Activated CD8-positive, alpha-beta memory T cell treated with anti-CD3 and anti-CD28 coated beads, Interleukin-2, amount 10 ng/mL, durations not matched to agents 7 days and 5 days (primary cell): ENCODE data around the gene SYMPK. TPM values are rescaled to one million over a fixed set of nuclear protein-coding genes. Genes with fewer than 3 reads are reported as not detected.
A peak's percentile ranks its signal among the peaks of the same experiment; 100 is the strongest.

Experiments
- ATAC-seq: fragments of 150-1000 bp; cut with Tn5 transposase; one replicate; pipeline ENCODE4 v1.10.0; 2021; ENCODE audit warnings: moderate library complexity
- CTCF ChIA-PET: fragments of 350-600 bp; sonication (Branson Sonifier 250); formaldehyde crosslinking; loops from one replicate; lab custom pipeline; 2021; ENCODE audit warnings: antibody characterized with exemption; lab: Charles Lee
- DNase-seq: peaks from one replicate; pipeline ENCODE4 v3.0.0-alpha.2; 2020
- H3K27ac Mint-ChIP-seq: one replicate; pipeline ENCODE4 v1.8.0; 2021; ENCODE audit warnings: mild to moderate bottlenecking, mixed read lengths
- H3K27me3 Mint-ChIP-seq: one replicate; pipeline ENCODE4 v1.8.0; 2021; ENCODE audit warnings: mixed read lengths
- H3K36me3 Mint-ChIP-seq: one replicate; pipeline ENCODE4 v1.8.0; 2021; ENCODE audit warnings: mild to moderate bottlenecking, mixed read lengths
- H3K4me1 Mint-ChIP-seq: one replicate; pipeline ENCODE4 v1.8.0; 2021; ENCODE audit warnings: mixed read lengths
- H3K4me3 Mint-ChIP-seq: one replicate; pipeline ENCODE4 v1.8.0; 2021; ENCODE audit warnings: mild to moderate bottlenecking, moderate library complexity, mixed read lengths
- H3K9me3 Mint-ChIP-seq: one replicate; pipeline ENCODE4 v1.8.0; 2022; ENCODE audit warnings: low read depth, mixed read lengths
- total RNA-seq, 2 experiments: library from RNA; stranded (reverse); gene quantifications; one replicate each; pipeline ENCODE4 v1.2.3, GENCODE V29; 2021

SYMPK gene
- total RNA-seq, 2 experiments from 2014 or later, result 119 to 125 TPM

DNA sequence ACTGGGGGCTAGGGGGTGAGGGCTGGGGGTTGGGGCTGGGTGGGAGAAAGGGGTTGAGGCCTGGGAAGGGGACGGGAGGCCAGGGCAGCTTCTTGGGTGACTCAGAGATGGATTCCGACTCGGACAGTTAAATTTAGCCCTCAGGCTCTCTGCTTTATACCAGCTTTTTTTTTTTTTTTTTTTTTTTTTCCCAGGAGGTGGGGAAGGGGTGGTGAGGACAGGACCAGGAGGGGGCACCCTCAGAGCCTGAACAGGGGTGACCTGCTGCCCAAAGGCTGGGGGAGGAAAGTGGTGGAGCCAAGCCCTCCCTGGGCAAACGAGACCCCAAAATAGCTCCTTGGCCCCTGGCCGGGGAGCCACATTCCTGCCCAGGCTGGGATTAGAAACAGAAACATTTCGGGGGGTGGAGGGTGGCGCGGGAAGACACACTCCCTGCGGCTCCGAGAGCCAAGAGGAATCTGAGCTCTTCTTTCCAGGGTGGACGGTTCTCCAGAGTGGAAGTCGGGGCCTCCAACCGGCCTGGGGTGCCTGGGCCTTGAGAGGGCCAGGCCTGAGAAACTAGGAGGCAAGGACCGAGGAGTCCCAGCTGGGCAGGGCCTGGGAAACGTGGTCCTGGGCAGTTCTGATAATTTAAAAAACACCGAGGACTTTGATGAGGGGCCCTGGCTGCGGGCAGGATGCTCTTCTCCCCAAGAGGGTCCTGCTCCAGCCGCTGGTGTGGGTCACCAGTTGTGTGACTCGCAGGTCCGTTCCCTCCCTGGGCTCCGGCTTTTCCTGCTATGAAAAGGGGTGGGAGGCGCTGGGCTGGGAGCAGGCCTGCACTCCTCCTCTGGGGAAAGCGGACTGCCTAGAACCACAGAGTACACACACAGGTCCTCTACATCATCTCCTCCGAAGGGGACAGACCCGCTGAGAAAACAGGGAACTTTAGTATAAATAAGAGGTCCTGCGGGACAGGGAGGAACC, 79.8 kb downstream of the SYMPK start:
- no peaks in the 10 kb centered on the region for H3K9me3 Mint-ChIP-seq
- H3K4me3 Mint-ChIP-seq, result no peak overlapping the region
- H3K4me1 Mint-ChIP-seq, result peaks cover 13% of the 10 kb centered on the region
- peaks cover 14% of the 10 kb centered on the region for H3K36me3 Mint-ChIP-seq
- no peak overlapping the region for H3K27ac Mint-ChIP-seq
- CTCF ChIA-PET, result interaction anchor here (0.7 to 8.5 kb wide), 7 partner anchors 8 to 225 kb away, joined by 3 to 94 read pairs (median 3); partner anchors contain the start of gene SIX5
- ATAC-seq, result no peak
- no peak for DNase-seq
- H3K27me3 Mint-ChIP-seq, result peaks cover 10% of the 10 kb centered on the region

GRCh38 chr19:45782162-45782691, 80.7 kb downstream of the SYMPK start, which contains the start of gene DMPK:
TSS of gene DMPK (minus strand) at chr19:45782490. CDS start at chr19:45782352, 138 bp downstream.
- CTCF ChIA-PET, result interaction anchor here (0.7 to 8.5 kb wide), 7 partner anchors 9 to 224 kb away, joined by 3 to 94 read pairs (median 3); partner anchors contain the start of gene SIX5
- DNase-seq (no peak), ATAC-seq (no peak)
- no peaks in the 10 kb centered on the region for H3K9me3 Mint-ChIP-seq
- no peak within 1 kb of the TSS for H3K4me3 Mint-ChIP-seq
- H3K27me3 Mint-ChIP-seq, result peaks cover 10% of the 10 kb centered on the region
- peaks cover 13% of the 10 kb centered on the region for H3K4me1 Mint-ChIP-seq
- peaks cover 11% of the 10 kb centered on the region for H3K36me3 Mint-ChIP-seq
- no peak within 1 kb of the TSS for H3K27ac Mint-ChIP-seq

- ATAC-seq (no peak), DNase-seq (no peak)
- Mint-ChIP-seq H3K4me1 (peaks cover 13% of the 10 kb centered on the region), H3K4me3 (no peak overlapping the region), H3K27me3 (peaks cover 10% of the 10 kb centered on the region), H3K36me3 (peaks cover 6% of the 10 kb centered on the region), H3K27ac (no peak overlapping the region), H3K9me3 (no peaks in the 10 kb centered on the region)
- CTCF ChIA-PET, result interaction anchor here (1.2 to 8.5 kb wide), 4 partner anchors 10 to 36 kb away, joined by 3 to 94 read pairs (median 6); partner anchors contain the start of gene SIX5
These were observed 81.5 kb downstream of the SYMPK start for GRCh38 chr19:45781214-45782161.

DNA sequence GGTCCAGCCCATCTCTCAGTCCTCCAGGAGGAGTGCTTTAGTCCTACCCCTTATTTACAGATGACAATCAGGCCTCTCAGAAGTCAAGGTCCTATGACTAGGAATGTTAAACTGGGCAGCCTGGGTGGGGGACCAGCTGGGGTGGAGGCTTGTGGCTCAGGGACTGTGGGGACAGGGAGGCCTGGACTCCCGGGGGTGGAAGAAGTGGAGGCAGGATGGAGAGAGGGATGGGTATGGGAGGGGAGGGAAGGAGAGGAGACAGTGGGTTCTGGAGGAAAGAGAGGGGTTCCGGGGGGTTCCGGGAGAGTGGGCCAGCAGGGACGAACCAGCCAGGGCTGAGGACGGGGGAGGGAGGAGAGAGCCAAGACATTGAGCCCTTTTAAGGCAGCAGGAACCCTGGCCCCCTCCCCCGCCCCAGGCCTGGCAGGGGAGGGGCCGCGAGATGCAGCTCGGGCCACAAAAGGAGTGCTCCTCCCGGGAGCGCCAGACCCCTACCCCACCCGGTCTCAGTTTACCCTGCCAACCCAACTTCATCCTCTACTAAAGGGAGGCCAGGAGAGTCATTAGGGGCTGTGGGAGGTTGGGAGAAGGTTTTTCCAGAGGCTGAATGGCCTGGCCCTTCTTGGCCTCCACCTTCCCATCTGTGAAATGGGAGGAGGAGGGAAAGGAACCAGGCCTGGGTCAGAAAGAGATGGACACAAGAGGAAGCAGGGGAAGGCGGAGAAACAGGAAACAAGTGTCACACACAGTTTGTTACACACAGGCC, 82.3 kb downstream of the SYMPK start:
- peaks cover 10% of the 10 kb centered on the region for H3K27me3 Mint-ChIP-seq
- H3K9me3 Mint-ChIP-seq, result no peaks in the 10 kb centered on the region
- ATAC-seq (no peak), DNase-seq (no peak)
- H3K36me3 Mint-ChIP-seq, result peaks cover 2% of the 10 kb centered on the region
- no peak overlapping the region for H3K4me3 Mint-ChIP-seq
- no peak overlapping the region for H3K27ac Mint-ChIP-seq
- peaks cover 13% of the 10 kb centered on the region for H3K4me1 Mint-ChIP-seq
- CTCF ChIA-PET, result interaction anchor here (1.2 to 8.5 kb wide), 5 partner anchors 11 to 100 kb away, joined by 3 to 94 read pairs (median 5); partner anchors contain the start of gene SIX5

- Mint-ChIP-seq H3K4me1 (peaks cover 13% of the 10 kb centered on the region), H3K36me3 (peaks cover 2% of the 10 kb centered on the region), H3K9me3 (no peaks in the 10 kb centered on the region), H3K27ac (no peak overlapping the region), H3K4me3 (no peak overlapping the region), H3K27me3 (peaks cover 10% of the 10 kb centered on the region)
- CTCF ChIA-PET, result interaction anchor here (1.3 to 8.5 kb wide), 6 partner anchors 9 to 101 kb away, joined by 3 to 94 read pairs (median 8); partner anchors contain the start of gene SIX5
- no peak for DNase-seq
- no peak for ATAC-seq
These were observed 82.8 kb downstream of the SYMPK start for GRCh38 chr19:45780146-45780447.

DNA sequence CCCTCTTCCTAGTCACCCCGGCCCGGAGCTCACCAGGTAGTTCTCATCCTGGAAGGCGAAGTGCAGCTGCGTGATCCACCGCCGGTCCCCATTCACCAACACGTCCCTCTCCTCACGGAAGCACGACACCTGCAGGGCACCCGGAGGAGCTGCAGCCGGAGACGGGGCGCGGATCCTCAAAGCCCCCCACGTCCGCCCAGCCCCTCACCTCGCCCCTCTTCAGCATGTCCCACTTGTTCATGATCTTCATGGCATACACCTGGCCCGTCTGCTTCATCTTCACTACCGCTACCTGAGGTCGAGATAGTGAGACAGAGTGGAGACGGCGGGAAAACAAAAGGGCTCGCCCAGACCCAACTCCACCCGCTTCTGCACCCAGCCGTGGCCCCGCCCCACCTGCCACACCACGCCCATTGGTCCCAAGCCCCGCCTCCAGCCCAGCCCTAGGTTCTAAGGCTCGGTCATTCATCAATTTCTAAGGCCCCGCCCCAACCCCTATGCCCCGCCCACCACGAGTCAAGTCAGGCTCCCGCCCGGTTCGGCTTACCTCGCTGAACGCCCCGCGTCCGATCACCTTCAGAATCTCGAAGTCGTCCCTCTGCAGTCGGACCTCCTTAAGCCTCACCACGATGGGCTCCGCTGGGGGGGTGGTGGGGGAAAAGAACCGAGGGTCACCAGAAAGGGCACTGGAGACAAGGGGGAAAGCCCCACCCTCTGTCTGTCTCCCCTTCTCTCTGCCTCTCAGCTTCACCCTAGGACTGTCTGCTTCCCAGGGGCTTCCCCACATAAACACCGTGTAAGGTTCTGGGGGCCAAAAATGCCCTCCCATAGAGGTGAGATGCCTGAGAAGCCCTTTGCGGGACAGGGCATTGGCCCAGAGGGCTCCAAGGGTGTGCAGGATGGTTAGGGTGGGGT, 83.5 kb downstream of the SYMPK start:
- CTCF ChIA-PET, result interaction anchor here (1.0 to 8.5 kb wide), 13 partner anchors 10 to 102 kb away, joined by 3 to 94 read pairs (median 5); partner anchors contain the start of genes DMWD, FBXO46 and SIX5
- Mint-ChIP-seq H3K27ac (no peak overlapping the region), H3K36me3 (peaks cover 2% of the 10 kb centered on the region), H3K9me3 (no peaks in the 10 kb centered on the region), H3K4me1 (peaks cover 13% of the 10 kb centered on the region), H3K4me3 (peak overlapping the region; percentile 64), H3K27me3 (peaks cover 10% of the 10 kb centered on the region)
- ATAC-seq (peak; percentile 97), DNase-seq (peak; percentile 96)

DNA sequence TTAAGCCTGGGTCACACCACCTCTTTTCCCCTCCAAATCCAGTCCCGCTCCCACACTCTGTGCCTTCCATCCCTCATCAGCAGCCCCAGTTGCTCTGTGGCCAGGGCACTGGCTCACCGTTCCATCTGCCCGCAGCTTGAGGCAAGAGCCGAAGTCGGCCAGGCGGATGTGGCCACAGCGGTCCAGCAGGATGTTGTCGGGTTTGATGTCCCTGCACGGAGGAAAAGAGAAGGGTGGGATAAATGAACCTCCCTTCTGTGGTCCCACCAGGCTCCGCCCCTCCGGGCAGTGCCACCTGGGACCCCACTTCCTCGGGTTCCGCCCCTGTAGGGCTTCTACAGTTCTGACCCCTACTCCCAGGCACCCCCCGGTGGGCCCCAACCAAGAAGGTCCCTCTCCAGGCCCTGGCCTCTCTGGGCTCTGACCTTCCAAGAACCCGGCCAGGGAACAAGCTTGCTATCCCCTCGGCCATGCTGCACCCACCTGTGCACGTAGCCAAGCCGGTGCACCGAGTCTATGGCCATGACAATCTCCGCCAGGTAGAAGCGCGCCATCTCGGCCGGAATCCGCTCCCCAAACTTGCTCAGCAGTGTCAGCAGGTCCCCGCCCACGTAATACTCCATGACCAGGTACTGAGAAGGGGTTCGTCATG, 84.8 kb downstream of the SYMPK start:
- Mint-ChIP-seq H3K27me3 (peaks cover 10% of the 10 kb centered on the region), H3K27ac (no peak overlapping the region), H3K36me3 (peaks cover 2% of the 10 kb centered on the region), H3K4me3 (no peak overlapping the region), H3K4me1 (peaks cover 13% of the 10 kb centered on the region), H3K9me3 (no peaks in the 10 kb centered on the region)
- ATAC-seq (no peak), DNase-seq (no peak)
- CTCF ChIA-PET, result interaction anchor here (1.7 to 8.5 kb wide), 3 partner anchors 9 to 23 kb away, joined by 6 to 94 read pairs (median 9); partner anchors contain the start of gene SIX5

DNA sequence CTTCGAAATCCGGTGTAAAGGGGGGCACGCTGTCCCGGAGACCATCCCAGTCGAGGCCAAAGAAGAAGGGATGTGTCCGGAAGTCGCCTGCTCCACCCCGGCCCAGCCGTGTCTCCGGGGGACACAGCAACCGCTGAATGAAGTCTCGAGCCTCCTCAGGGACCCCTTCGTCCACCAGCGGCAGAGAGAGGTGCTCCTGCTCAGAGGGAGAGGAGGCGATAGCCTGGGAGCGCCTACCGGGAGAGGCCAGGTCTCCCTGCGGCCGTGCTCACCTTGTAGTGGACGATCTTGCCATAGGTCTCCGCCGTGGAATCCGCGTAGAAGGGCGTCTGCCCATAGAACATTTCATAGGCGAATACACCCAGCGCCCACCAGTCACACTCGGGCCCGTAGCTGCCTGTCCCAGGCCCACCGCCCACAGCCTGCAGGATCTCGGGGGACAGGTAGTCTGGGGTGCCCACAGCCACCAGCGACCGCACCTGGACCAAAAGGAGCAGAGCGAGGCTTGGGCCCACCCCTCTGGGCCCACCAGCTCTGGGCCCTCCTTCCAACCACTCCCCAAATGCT, 85.5 kb downstream of the SYMPK start:
- no peak overlapping the region for H3K4me3 Mint-ChIP-seq
- ATAC-seq, result no peak
- H3K4me1 Mint-ChIP-seq, result peaks cover 13% of the 10 kb centered on the region
- H3K9me3 Mint-ChIP-seq, result no peaks in the 10 kb centered on the region
- peaks cover 10% of the 10 kb centered on the region for H3K27me3 Mint-ChIP-seq
- DNase-seq, result no peak
- peaks cover 2% of the 10 kb centered on the region for H3K36me3 Mint-ChIP-seq
- CTCF ChIA-PET, result interaction anchor here (1.1 to 8.5 kb wide), 3 partner anchors 8 to 85 kb away, joined by 4 to 94 read pairs (median 9); partner anchors contain the start of genes QPCTL and SIX5
- no peak overlapping the region for H3K27ac Mint-ChIP-seq

DNA sequence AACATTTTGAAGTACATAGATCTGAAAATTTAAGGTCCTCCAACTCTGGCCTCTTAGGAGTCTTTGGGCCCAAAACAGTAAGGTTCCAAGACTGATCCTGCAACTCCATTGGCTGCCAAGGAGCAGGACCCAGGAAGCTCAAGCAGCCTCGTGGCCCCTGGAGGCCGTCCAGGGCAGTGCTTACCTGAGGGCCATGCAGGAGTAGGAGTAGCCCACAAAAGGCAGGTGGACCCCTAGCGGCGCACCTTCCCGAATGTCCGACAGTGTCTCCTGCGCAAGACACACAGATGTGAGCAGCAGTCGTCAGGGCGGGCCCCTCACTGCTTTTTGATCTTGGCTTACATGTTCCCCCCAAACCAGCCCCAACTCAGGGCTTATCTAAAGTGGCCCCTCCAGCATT, 88.2 kb downstream of the SYMPK start:
- ATAC-seq, result no peak
- Mint-ChIP-seq H3K9me3 (no peaks in the 10 kb centered on the region), H3K36me3 (peaks cover 2% of the 10 kb centered on the region), H3K4me1 (peaks cover 22% of the 10 kb centered on the region), H3K27ac (no peak overlapping the region), H3K27me3 (peaks cover under 1% of the 10 kb centered on the region), H3K4me3 (no peak overlapping the region)
- no peak for DNase-seq
- CTCF ChIA-PET, result interaction anchor here (7.9 kb wide), 1 partner anchor 23 kb away, joined by 338 read pairs; the partner anchor contains the start of gene DMWD

- H3K4me1 Mint-ChIP-seq, result peaks cover 15% of the 10 kb centered on the region
- ATAC-seq (no peak), DNase-seq (no peak)
- CTCF ChIA-PET, result interaction anchor here (1.2 to 7.9 kb wide), 6 partner anchors 9 to 91 kb away, joined by 3 to 338 read pairs (median 4); partner anchors contain the start of genes DMPK, DMWD and SYMPK
- H3K9me3 Mint-ChIP-seq, result no peaks in the 10 kb centered on the region
- no peaks in the 10 kb centered on the region for H3K27me3 Mint-ChIP-seq
- H3K4me3 Mint-ChIP-seq, result no peak overlapping the region
- H3K27ac Mint-ChIP-seq, result no peak overlapping the region
- peaks cover 2% of the 10 kb centered on the region for H3K36me3 Mint-ChIP-seq
These were observed 89.6 kb downstream of the SYMPK start for GRCh38 chr19:45773384-45773783.
